GM18520 (cell line): Measurements from ENCODE around the gene SUSD4.

Source experiments
- ATAC-seq: cut with Tn5 transposase; IDR thresholded peaks from one replicate; pipeline ENCODE4 v1.9.1; 2021; ENCODE audit not compliant: unreplicated experiment

SUSD4 gene

DNA sequence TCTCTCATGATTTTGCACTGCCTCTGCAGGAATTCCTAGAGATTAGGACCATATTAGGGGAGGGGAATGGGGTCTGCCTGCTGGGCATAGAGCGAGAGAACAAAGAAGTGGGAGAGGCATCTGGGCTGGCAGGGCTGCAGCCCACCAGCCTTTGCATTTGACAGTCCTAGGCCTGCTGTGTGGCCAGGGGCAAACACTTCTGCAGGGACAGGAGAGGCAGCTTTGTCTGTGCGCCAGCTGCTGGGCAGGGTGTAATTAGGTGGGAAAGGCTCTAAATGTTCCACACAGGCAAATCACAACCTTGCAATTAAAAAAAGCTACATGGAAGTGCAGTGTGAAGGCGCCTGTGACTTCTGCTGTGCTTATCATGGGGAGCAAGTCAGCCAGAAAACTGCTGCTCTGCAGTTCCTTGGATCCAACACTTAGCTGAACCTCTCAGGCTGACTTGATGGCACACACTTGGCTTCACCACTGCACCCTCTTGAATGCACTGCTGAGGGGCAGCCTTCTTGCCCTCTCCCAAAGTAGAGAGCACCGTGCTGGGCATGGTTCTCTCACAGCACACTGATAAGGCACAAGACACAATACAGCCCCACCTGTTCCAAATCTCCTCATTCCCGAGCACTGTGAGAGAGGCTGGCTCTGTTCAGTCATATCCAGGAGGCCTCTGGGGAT, 147.3 kb downstream of the SUSD4 start:
- ATAC-seq: no peak

DNA sequence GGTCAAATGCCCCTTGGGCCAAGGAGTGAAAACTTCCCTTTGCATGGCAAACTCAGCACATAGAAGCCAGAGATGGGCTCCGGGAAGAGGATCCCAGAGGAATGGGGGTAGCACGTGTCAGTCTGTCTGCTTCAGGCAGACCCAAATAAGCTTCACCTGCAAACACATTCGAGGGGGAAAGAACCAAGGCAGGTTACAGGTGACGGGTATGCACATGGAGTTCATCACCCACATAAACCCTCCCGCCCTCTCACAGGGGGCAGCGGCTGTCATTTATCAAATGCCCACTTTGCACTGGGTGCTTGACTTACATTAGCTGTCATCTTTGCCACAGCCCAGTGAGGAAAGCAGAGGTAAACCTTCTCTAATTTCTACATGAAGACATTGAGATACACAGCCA, 147.9 kb downstream of the SUSD4 start:
- no peak for ATAC-seq

- ATAC-seq: no peak
Measured at GRCh38 chr1:223215026-223215425, 148.9 kb downstream of the SUSD4 start.

GRCh38 chr1:223214261-223214807, 149.6 kb downstream of the SUSD4 start:
- ATAC-seq: no peak

- no peak for ATAC-seq
Measured at GRCh38 chr1:223212441-223212840, 151.5 kb downstream of the SUSD4 start.

GRCh38 chr1:223211323-223211985, 152.5 kb downstream of the SUSD4 start:
- ATAC-seq: no peak

DNA sequence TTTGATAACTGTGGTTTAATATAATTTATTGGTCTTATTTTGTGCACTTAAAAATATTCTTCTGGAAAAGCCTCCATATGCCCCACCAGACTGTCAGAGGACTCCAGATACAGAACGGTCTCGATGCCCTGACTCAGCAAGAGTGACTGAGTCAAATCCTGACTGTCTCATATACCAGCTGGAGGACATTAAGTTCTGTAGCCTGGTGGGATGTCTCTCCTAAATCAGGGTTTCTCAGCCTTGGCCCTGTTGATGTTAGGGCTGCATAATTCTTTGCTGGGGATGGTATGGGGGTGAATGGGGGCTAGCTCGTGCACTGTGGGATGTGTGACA, 153.2 kb downstream of the SUSD4 start:
- ATAC-seq: no peak

DNA sequence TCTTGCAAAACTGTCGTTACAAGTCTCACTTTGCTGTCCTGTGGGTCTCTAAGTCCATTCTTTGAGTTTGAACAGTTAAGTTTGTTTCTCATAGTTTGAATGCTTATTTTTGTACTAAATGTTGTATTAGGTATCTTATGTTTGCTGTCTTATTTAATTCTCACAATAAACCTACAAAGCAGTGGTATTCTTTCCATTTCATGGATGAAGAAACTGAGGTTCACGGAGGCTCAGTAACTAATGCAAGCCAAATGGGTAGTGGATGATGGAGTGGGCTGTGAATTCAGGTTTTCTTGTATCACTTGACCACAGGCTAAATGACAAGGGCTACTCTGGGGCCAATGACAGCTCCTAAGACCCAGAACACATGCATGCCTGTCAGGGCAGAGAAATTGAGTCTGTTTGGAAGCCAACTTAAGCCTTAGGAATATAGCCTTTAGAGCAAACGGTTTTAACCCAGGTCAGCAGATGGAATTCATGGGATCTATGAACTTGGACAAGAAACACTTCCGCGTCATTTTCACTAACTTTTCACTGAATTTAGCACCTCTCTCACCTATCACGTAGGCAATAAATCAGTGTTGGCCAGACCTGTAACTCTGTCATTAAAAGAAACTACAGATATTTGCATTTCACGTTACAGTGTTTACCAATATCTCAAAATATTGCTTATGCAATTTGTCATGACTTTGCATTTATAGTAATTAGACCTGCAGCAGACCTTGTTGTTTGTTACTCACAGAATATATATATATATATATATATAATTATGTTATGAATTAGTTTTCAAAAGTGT, 153.8 kb downstream of the SUSD4 start:
- no peak for ATAC-seq

DNA sequence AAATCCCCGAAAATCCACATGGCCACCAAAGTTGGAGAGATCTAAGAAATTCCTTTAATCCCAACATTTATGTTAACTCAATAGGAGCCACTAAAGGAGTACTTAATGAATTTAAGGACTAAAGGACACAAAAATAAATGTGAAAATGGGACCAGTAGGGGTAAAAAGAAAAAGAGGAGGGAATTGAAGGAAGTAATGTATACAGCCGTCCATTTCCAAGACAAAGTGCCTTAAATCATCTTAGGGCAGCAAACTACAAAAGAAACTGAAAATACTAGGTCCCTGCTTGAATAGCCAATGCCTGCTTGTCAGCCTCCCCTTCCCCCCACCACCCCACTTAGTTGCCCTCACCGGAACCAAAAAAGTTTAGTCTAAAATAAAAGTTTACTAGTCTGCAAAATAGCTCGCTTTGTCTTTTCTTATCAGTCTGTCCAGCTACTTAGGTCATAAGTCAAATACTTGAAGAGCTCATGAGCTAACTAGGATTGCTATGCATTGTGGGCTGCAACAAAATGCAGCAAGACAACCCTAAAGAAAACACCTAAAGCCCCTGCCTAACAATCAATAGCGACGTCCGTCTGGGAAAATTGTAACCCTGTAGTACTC, 154.6 kb downstream of the SUSD4 start:
- ATAC-seq: no peak

- ATAC-seq: no peak
Measured at GRCh38 chr1:223208164-223209076, 155.6 kb downstream of the SUSD4 start.

- ATAC-seq: no peak
Measured at GRCh38 chr1:223207293-223208066, 156.5 kb downstream of the SUSD4 start.

- no peak for ATAC-seq
Measured at GRCh38 chr1:223204424-223204823, 159.6 kb downstream of the SUSD4 start.

- ATAC-seq: no peak
Measured at GRCh38 chr1:223203694-223204093, 160.3 kb downstream of the SUSD4 start.

DNA sequence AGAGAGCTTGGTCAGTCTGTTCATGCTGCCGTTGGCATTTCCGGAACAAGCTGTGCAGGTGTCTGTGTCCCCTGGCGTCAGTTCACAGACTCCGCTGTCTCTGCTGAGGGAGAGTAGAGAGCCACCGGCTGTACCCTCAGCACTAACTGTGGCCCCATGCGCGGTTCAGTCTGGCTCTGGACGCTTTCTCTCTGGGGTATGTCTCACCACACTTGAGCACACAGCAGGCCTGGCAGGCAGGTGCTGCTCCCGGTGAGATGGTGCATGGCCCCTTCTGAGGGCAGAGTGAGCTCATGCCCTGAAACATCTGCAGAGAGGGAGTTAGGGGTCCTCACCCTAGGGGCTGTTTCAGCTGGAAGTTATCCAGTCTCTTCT, 161.0 kb downstream of the SUSD4 start:
- no peak for ATAC-seq

GRCh38 chr1:223202376-223203033, 161.5 kb downstream of the SUSD4 start:
- no peak for ATAC-seq

DNA sequence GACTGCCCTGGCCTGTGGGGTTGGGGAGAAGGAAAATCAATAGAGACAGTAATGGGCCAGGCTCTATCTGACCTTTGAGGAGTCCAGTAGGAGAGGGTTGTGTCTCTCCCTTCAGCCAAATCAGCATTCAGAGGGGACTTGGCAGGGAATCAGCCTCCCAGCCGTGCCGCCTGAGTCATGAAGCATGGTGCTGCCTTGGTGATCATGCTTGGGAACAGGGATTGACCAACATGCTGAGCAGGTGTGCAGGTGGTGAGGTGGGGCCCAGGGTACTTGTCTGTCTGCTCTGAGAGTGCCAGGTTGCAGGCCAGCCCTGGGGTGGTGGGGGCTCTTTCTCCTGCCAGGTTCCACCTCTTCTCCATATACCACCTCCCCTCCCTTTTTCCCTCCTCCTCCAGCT, 162.0 kb downstream of the SUSD4 start:
- no peak for ATAC-seq

DNA sequence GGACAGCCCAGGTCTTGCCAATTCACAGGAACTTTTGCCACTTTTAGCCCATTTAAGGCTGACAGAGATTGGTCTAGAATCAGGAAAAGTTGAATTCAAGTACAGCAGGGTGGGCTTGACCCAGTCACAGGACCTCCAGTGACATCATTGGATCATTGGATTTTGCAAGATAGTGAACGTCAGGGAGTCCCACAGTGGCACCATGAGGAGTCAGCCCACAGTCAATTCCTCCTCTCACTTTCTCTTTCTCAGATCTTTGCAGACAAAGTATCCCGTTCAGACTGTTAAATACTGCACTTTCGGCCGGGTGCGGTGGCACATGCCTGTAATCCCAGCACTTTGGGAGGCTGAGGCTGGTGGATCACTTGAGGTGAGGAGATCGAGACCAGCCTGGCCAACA, 163.1 kb downstream of the SUSD4 start:
- ATAC-seq: no peak

- no peak for ATAC-seq
Measured at GRCh38 chr1:223199094-223199647, 164.8 kb downstream of the SUSD4 start.

- no peak for ATAC-seq
Measured at GRCh38 chr1:223198628-223198965, 165.4 kb downstream of the SUSD4 start.
